SK-N-SH treated with all-trans-retinoic acid at 6 μM for 48 hours (cell line): ENCODE results near the gene ATP13A2.

Experiments used
- ATAC-seq: fragments of 200-7000 bp; cut with Tn5 transposase; 3 replicates; pipeline ENCODE4 v1.9.1; 2020; ENCODE audit warnings: mild to moderate bottlenecking, moderate library complexity
- ARNTL ChIP-seq: fragments of 450-650 bp; formaldehyde crosslinking; IDR thresholded peaks from 2 replicates; pipeline ENCODE4 v1.5.0; 2020; ENCODE audit warnings: low read depth, mild to moderate bottlenecking, moderate library complexity, borderline replicate concordance
- BACH2 ChIP-seq: fragments of 250-450 bp; sonication (Bioruptor Pico); IDR thresholded peaks from 2 replicates; pipeline ENCODE4 v1.9.0; 2021; ENCODE audit warnings: mild to moderate bottlenecking, borderline replicate concordance
- CSDC2 ChIP-seq: fragments of 250-450 bp; sonication (Bioruptor Pico); IDR thresholded peaks from 2 replicates; pipeline ENCODE4 v1.5.0; 2020; ENCODE audit warnings: mild to moderate bottlenecking, moderate library complexity
- CSRNP3 ChIP-seq: fragments of 250-450 bp; sonication (Bioruptor Pico); IDR thresholded peaks from 2 replicates; pipeline ENCODE4 v1.5.1; 2021; ENCODE audit warnings: mild to moderate bottlenecking, moderate library complexity
- ESRRG ChIP-seq: fragments of 250-450 bp; sonication (Bioruptor Pico); IDR thresholded peaks from 2 replicates; pipeline ENCODE4 v1.6.1; 2021; ENCODE audit warnings: mild to moderate bottlenecking
- GLIS3 ChIP-seq: fragments of 250-450 bp; sonication (Bioruptor Pico); IDR thresholded peaks from 2 replicates; pipeline ENCODE4 v1.5.0; 2020; ENCODE audit warnings: mild to moderate bottlenecking, moderate library complexity
- ISL1 ChIP-seq: fragments of 250-450 bp; sonication (Bioruptor Pico); IDR thresholded peaks from 2 replicates; pipeline ENCODE4 v2.1.2; 2022; ENCODE audit warnings: mild to moderate bottlenecking, moderate library complexity
- OSR1 ChIP-seq: fragments of 250-450 bp; sonication (Bioruptor Pico); IDR thresholded peaks from 2 replicates; pipeline ENCODE4 v1.8.0; 2022; ENCODE audit warnings: moderate library complexity, mild to moderate bottlenecking, inconsistent platforms
- PATZ1 ChIP-seq: fragments of 250-450 bp; sonication (Bioruptor Pico); IDR thresholded peaks from 2 replicates; pipeline ENCODE4 v1.8.0; 2020; ENCODE audit warnings: mild to moderate bottlenecking, moderate library complexity, borderline replicate concordance
- POU6F1 ChIP-seq: fragments of 250-450 bp; sonication (Bioruptor Pico); IDR thresholded peaks from 2 replicates; pipeline ENCODE4 v1.8.0; 2021; ENCODE audit warnings: low read depth, mild to moderate bottlenecking, moderate library complexity, borderline replicate concordance
- PPARA ChIP-seq: fragments of 250-450 bp; sonication (Bioruptor Pico); IDR thresholded peaks from 2 replicates; pipeline ENCODE4 v1.5.0; 2020; ENCODE audit warnings: mild to moderate bottlenecking, borderline replicate concordance
- RARB ChIP-seq: fragments of 250-450 bp; sonication (Bioruptor Pico); IDR thresholded peaks from 2 replicates; pipeline ENCODE4 v1.8.0; 2021; ENCODE audit warnings: mild to moderate bottlenecking, moderate library complexity
- SNAI2 ChIP-seq: fragments of 250-450 bp; sonication (Bioruptor Pico); IDR thresholded peaks from 2 replicates; pipeline ENCODE4 v1.5.0; 2020; ENCODE audit warnings: mild to moderate bottlenecking, moderate library complexity
- TCF4 ChIP-seq: fragments of 250-450 bp; sonication (Bioruptor Pico); IDR thresholded peaks from 2 replicates; pipeline ENCODE4 v1.8.0; 2021; ENCODE audit warnings: mild to moderate bottlenecking, moderate library complexity, borderline replicate concordance
- TOX ChIP-seq: fragments of 250-450 bp; sonication (Bioruptor Pico); IDR thresholded peaks from 2 replicates; pipeline ENCODE4 v1.8.0; 2021; ENCODE audit warnings: mild to moderate bottlenecking, moderate library complexity, borderline replicate concordance
- ZC3H10 ChIP-seq: fragments of 250-450 bp; sonication (Bioruptor Pico); IDR thresholded peaks from 2 replicates; pipeline ENCODE4 v1.5.1; 2021; ENCODE audit warnings: mild to moderate bottlenecking, moderate library complexity
- ZFP3 ChIP-seq: fragments of 250-450 bp; sonication (Bioruptor Pico); IDR thresholded peaks from 2 replicates; pipeline ENCODE4 v1.5.0; 2020; ENCODE audit warnings: mild to moderate bottlenecking, moderate library complexity
- ZFP30 ChIP-seq: fragments of 450-650 bp; formaldehyde crosslinking; IDR thresholded peaks from 2 replicates; pipeline ENCODE4 v1.5.0; 2022; ENCODE audit warnings: mild to moderate bottlenecking, moderate library complexity
- ZNF565 ChIP-seq: fragments of 450-650 bp; formaldehyde crosslinking; conservative IDR thresholded peaks from 2 replicates; pipeline ENCODE4 v1.5.0; 2020; ENCODE audit warnings: low read depth, mild to moderate bottlenecking, moderate library complexity
- ZNF70 ChIP-seq: fragments of 450-650 bp; formaldehyde crosslinking; IDR thresholded peaks from 2 replicates; pipeline ENCODE4 v1.5.0; 2020; ENCODE audit warnings: mild to moderate bottlenecking, moderate library complexity
- ZNF8 ChIP-seq: fragments of 450-650 bp; formaldehyde crosslinking; IDR thresholded peaks from 2 replicates; pipeline ENCODE4 v1.5.0; 2020; ENCODE audit warnings: mild to moderate bottlenecking, moderate library complexity
- TF ChIP-seq, protein P1 (sequence below): fragments of 250-450 bp; sonication (Bioruptor Pico); IDR thresholded peaks from 2 replicates; pipeline ENCODE4 v1.5.1; 2020; ENCODE audit warnings: low read depth, mild to moderate bottlenecking, moderate library complexity
- TF ChIP-seq, protein P2 (sequence below): fragments of 250-450 bp; sonication (Bioruptor Pico); IDR thresholded peaks from 2 replicates; pipeline ENCODE4 v1.5.0; 2020; ENCODE audit warnings: mild to moderate bottlenecking, moderate library complexity

The ATP13A2 gene

GRCh38 chr1:16975838-16976237 lies 35.9 kb downstream of the ATP13A2 start:
- TF ChIP-seq ZFP30 (CRISPR knock-in tag): no peak
- TF ChIP-seq PPARA (CRISPR knock-in tag): no peak
- TF ChIP-seq POU6F1 (CRISPR knock-in tag): no peak
- TF ChIP-seq, protein P1, sequence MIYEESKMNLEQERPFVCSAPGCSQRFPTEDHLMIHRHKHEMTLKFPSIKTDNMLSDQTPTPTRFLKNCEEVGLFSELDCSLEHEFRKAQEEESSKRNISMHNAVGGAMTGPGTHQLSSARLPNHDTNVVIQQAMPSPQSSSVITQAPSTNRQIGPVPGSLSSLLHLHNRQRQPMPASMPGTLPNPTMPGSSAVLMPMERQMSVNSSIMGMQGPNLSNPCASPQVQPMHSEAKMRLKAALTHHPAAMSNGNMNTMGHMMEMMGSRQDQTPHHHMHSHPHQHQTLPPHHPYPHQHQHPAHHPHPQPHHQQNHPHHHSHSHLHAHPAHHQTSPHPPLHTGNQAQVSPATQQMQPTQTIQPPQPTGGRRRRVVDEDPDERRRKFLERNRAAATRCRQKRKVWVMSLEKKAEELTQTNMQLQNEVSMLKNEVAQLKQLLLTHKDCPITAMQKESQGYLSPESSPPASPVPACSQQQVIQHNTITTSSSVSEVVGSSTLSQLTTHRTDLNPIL (CRISPR knock-in tag): no peak
- no peak for TF ChIP-seq ZNF8 (CRISPR knock-in tag)
- no peak for TF ChIP-seq ZNF565 (CRISPR knock-in tag)
- TF ChIP-seq ISL1 (CRISPR knock-in tag): no peak
- no peak for TF ChIP-seq ESRRG
- TF ChIP-seq, all 23 proteins: peak for 0
- no peak for ATAC-seq

DNA sequence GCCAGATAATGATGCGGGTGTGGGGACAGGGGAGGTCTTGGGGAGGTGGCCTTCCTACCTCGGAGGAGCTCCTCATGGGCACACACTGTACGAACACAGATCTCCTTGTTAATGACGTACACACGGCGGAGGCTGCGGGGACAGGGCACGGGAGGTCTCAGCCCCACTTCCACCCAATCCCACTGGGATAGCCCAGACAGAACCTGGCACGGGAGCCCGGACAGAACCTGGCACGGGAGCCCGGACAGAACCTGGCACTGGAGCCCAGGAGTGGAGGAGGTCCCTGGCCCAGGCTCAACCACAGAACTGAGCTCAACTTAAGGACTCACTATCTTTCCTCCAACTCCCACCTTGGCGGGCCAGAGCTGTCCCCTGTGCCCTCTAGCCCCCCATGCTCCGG lies 36.5 kb downstream of the ATP13A2 start:
- TF ChIP-seq, protein P2, sequence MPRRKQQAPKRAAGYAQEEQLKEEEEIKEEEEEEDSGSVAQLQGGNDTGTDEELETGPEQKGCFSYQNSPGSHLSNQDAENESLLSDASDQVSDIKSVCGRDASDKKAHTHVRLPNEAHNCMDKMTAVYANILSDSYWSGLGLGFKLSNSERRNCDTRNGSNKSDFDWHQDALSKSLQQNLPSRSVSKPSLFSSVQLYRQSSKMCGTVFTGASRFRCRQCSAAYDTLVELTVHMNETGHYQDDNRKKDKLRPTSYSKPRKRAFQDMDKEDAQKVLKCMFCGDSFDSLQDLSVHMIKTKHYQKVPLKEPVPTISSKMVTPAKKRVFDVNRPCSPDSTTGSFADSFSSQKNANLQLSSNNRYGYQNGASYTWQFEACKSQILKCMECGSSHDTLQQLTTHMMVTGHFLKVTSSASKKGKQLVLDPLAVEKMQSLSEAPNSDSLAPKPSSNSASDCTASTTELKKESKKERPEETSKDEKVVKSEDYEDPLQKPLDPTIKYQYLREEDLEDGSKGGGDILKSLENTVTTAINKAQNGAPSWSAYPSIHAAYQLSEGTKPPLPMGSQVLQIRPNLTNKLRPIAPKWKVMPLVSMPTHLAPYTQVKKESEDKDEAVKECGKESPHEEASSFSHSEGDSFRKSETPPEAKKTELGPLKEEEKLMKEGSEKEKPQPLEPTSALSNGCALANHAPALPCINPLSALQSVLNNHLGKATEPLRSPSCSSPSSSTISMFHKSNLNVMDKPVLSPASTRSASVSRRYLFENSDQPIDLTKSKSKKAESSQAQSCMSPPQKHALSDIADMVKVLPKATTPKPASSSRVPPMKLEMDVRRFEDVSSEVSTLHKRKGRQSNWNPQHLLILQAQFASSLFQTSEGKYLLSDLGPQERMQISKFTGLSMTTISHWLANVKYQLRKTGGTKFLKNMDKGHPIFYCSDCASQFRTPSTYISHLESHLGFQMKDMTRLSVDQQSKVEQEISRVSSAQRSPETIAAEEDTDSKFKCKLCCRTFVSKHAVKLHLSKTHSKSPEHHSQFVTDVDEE (CRISPR knock-in tag): no peak
- TF ChIP-seq PATZ1 (no peak), SNAI2 (no peak), ISL1 (CRISPR knock-in tag) (no peak), BACH2 (no peak), OSR1 (no peak), CSDC2 (CRISPR knock-in tag) (no peak), RARB (CRISPR knock-in tag) (no peak), TCF4 (no peak)
- TF ChIP-seq, all 23 proteins: peak for 0

GRCh38 chr1:16973215-16973614 lies 38.5 kb downstream of the ATP13A2 start:
- no peak for ATAC-seq
- no peak for TF ChIP-seq ISL1 (CRISPR knock-in tag)
- no peak for TF ChIP-seq ZFP3 (CRISPR knock-in tag)
- no peak for TF ChIP-seq PATZ1
- TF ChIP-seq GLIS3 (CRISPR knock-in tag): no peak
- no peak for TF ChIP-seq ZFP30 (CRISPR knock-in tag)
- TF ChIP-seq BACH2: no peak
- no peak for TF ChIP-seq CSRNP3
- no peak for TF ChIP-seq ZNF70 (CRISPR knock-in tag)
- no peak for TF ChIP-seq RARB (CRISPR knock-in tag)
- no peak for TF ChIP-seq ARNTL
- TF ChIP-seq ESRRG: no peak
- no peak for TF ChIP-seq TOX (CRISPR knock-in tag)
- no peak for TF ChIP-seq CSDC2 (CRISPR knock-in tag)
- no peak for TF ChIP-seq ZC3H10 (CRISPR knock-in tag)
- TF ChIP-seq, protein P2 (CRISPR knock-in tag): no peak
- TF ChIP-seq, protein P1 (CRISPR knock-in tag): no peak
- TF ChIP-seq TCF4: no peak

More for the DNA sequence above, 36.5 kb downstream of the ATP13A2 start:
- ATAC-seq: no peak
